H9 (cell line): ENCODE results near the gene KCTD20. TPM values are rescaled to one million over a fixed set of nuclear protein-coding genes. Genes with fewer than 3 reads are reported as not detected.

Experiments
- DNase-seq: peaks from one replicate; pipeline ENCODE4 v3.0.0-alpha.2; 2017
- H2AFZ ChIP-seq: one replicate; pipeline ENCODE4 v1.6.1; 2013; ENCODE audit warnings: mild to moderate bottlenecking, low read length, control low read depth, moderate library complexity
- H2AK5ac ChIP-seq: 2 replicates; pipeline ENCODE4 v1.6.1; 2013; ENCODE audit warnings: low read length, control low read depth, mixed read lengths; ENCODE audit not compliant: insufficient read length
- H2BK120ac ChIP-seq: one replicate; pipeline ENCODE4 v1.6.1; 2013; ENCODE audit warnings: low read depth, mild to moderate bottlenecking, low read length, control low read depth, inconsistent platforms; ENCODE audit not compliant: poor library complexity, severe bottlenecking
- H2BK12ac ChIP-seq: 2 replicates; pipeline ENCODE4 v1.6.1; 2013; ENCODE audit warnings: low read length, control low read depth, mixed read lengths, low read depth; ENCODE audit not compliant: insufficient read length
- H2BK15ac ChIP-seq: 2 replicates; pipeline ENCODE4 v1.6.1; 2013; ENCODE audit warnings: low read depth, low read length, control low read depth
- H2BK20ac ChIP-seq: one replicate; pipeline ENCODE4 v1.6.1; 2013; ENCODE audit warnings: low read depth, mild to moderate bottlenecking, low read length, control low read depth, inconsistent platforms; ENCODE audit not compliant: poor library complexity, severe bottlenecking
- H2BK5ac ChIP-seq: 2 replicates; pipeline ENCODE4 v1.6.1; 2013; ENCODE audit warnings: low read length, control low read depth, mixed read lengths; ENCODE audit not compliant: insufficient read length
- H3K14ac ChIP-seq: 2 replicates; pipeline ENCODE4 v1.6.1; 2013; ENCODE audit warnings: low read length, control low read depth; ENCODE audit not compliant: insufficient read depth
- H3K18ac ChIP-seq: 2 replicates; pipeline ENCODE4 v1.6.1; 2013; ENCODE audit warnings: low read depth, mild to moderate bottlenecking, mixed read lengths, low read length, control low read depth; ENCODE audit not compliant: insufficient read length
- H3K23ac ChIP-seq: 2 replicates; pipeline ENCODE4 v1.6.1; 2013; ENCODE audit warnings: low read length, control low read depth, mixed read lengths, low read depth; ENCODE audit not compliant: insufficient read length
- H3K23me2 ChIP-seq: 2 replicates; pipeline ENCODE4 v1.6.1; 2013; ENCODE audit warnings: low read depth, mild to moderate bottlenecking, mixed read lengths, low read length, control low read depth; ENCODE audit not compliant: insufficient read length, poor library complexity, severe bottlenecking
- H3K27ac ChIP-seq: 2 replicates; pipeline ENCODE4 v1.5.1; 2013; ENCODE audit warnings: low read length, control low read depth, mixed read lengths, low read depth; ENCODE audit not compliant: insufficient read length
- H3K27me3 ChIP-seq: 2 replicates; pipeline ENCODE4 v1.6.1; 2013; ENCODE audit warnings: low read length, control low read depth, inconsistent platforms; ENCODE audit not compliant: insufficient read depth
- H3K4ac ChIP-seq: 2 replicates; pipeline ENCODE4 v1.6.1; 2013; ENCODE audit warnings: low read depth, mild to moderate bottlenecking, control low read depth, inconsistent platforms, low read length, moderate library complexity
- H3K4me1 ChIP-seq: 2 replicates; pipeline ENCODE4 v1.6.1; 2013; ENCODE audit warnings: low read length, control low read depth, inconsistent platforms; ENCODE audit not compliant: insufficient read depth
- H3K4me2 ChIP-seq: 2 replicates; pipeline ENCODE4 v1.6.1; 2013; ENCODE audit warnings: low read length, control low read depth, mixed read lengths; ENCODE audit not compliant: insufficient read length, insufficient read depth
- H3K56ac ChIP-seq: 2 replicates; pipeline ENCODE4 v1.6.1; 2013; ENCODE audit warnings: low read depth, mild to moderate bottlenecking, mixed read lengths, low read length, control low read depth; ENCODE audit not compliant: insufficient read length
- H3K79me1 ChIP-seq: 2 replicates; pipeline ENCODE4 v1.6.1; 2013; ENCODE audit warnings: low read depth, mild to moderate bottlenecking, moderate library complexity, low read length, control low read depth, inconsistent platforms; ENCODE audit not compliant: insufficient read depth, poor library complexity, severe bottlenecking
- H3K79me2 ChIP-seq: 2 replicates; pipeline ENCODE4 v1.6.1; 2013; ENCODE audit warnings: low read length, control low read depth, inconsistent platforms; ENCODE audit not compliant: insufficient read depth
- H3K9ac ChIP-seq: 2 replicates; pipeline ENCODE4 v1.6.1; 2013; ENCODE audit warnings: low read length, control low read depth, mixed read lengths; ENCODE audit not compliant: insufficient read length; ENCODE audit errors: extremely low read depth
- H3K9me3 ChIP-seq: one replicate; pipeline ENCODE4 v1.6.1; 2013; ENCODE audit warnings: low read depth, low read length, inconsistent platforms; ENCODE audit not compliant: control insufficient read depth
- H3T11ph ChIP-seq: one replicate; pipeline ENCODE4 v1.6.1; 2013; ENCODE audit warnings: mild to moderate bottlenecking, low read length, control low read depth, inconsistent platforms
- H4K20me1 ChIP-seq: one replicate; pipeline ENCODE4 v1.6.1; 2013; ENCODE audit not compliant: control insufficient read depth, insufficient read length, insufficient read depth
- H4K5ac ChIP-seq: 2 replicates; pipeline ENCODE4 v1.6.1; 2013; ENCODE audit warnings: low read depth, mild to moderate bottlenecking, mixed read lengths, low read length, control low read depth; ENCODE audit not compliant: insufficient read length
- H4K8ac ChIP-seq: replicated peaks from 2 replicates; pipeline ENCODE4 v1.6.1; 2013; ENCODE audit warnings: low read length, control low read depth, mixed read lengths, low read depth; ENCODE audit not compliant: insufficient read length
- H4K91ac ChIP-seq: 2 replicates; pipeline ENCODE4 v1.6.1; 2013; ENCODE audit warnings: low read depth, mild to moderate bottlenecking, moderate library complexity, mixed read lengths, low read length, control low read depth; ENCODE audit not compliant: insufficient read length
- H3K27ac Mint-ChIP-seq, 3 experiments: 2 replicates in 2 of 3; 3 replicates in 1 of 3; pipeline ENCODE4 v1.8.0; 2020 to 2021; ENCODE audit warnings: mixed read lengths in 3 of 3, mild to moderate bottlenecking in 1 of 3, moderate library complexity in 1 of 3
- H3K27me3 Mint-ChIP-seq: 2 replicates; pipeline ENCODE4 v1.8.0; 2021; ENCODE audit warnings: low read depth, mild to moderate bottlenecking, moderate library complexity, mixed read lengths
- H3K36me3 Mint-ChIP-seq, 3 experiments: 2 replicates in 2 of 3; 3 replicates in 1 of 3; pipeline ENCODE4 v1.8.0; 2020 to 2021; ENCODE audit warnings: low read depth in 3 of 3, mixed read lengths in 3 of 3; ENCODE audit not compliant: insufficient read depth in 1 of 3
- H3K4me1 Mint-ChIP-seq, 2 experiments: 2 replicates each; pipeline ENCODE4 v1.8.0; 2020; ENCODE audit warnings: mixed read lengths in 2 of 2
- H3K4me3 Mint-ChIP-seq, 2 experiments: 2 replicates in 1 of 2; 3 replicates in 1 of 2; pipeline ENCODE4 v1.8.0; 2020 to 2021; ENCODE audit warnings: mild to moderate bottlenecking in 2 of 2, mixed read lengths in 2 of 2, moderate library complexity in 1 of 2
- H3K9me3 Mint-ChIP-seq, 2 experiments: 2 replicates in 1 of 2; 3 replicates in 1 of 2; pipeline ENCODE4 v1.8.0; 2020; ENCODE audit warnings: mild to moderate bottlenecking in 2 of 2, mixed read lengths in 2 of 2, moderate library complexity in 1 of 2
- WGBS: extraction: QIAGEN DNeasy Blood & Tissue Kit; methylation state at CpG from one replicate; pipeline ENCODE4 v1.1.7; 2013; ENCODE audit warnings: missing lambda C conversion rate, low lambda C conversion rate, mixed read lengths; ENCODE audit not compliant: insufficient read length; ENCODE audit errors: extremely low coverage; 5-methylcytosine and 5-hydroxymethylcytosine counted together
- total RNA-seq: library from RNA; stranded (reverse); gene quantifications from 2 replicates; pipeline ENCODE4 v1.2.1, GENCODE V29; 2021
- TF ChIP-seq, protein P1 (sequence below): fragments of 200-600 bp; sonication (generic); conservative IDR thresholded peaks from 3 replicates; pipeline ENCODE4 v1.8.0; 2021; ENCODE audit warnings: antibody characterized with exemption, mild to moderate bottlenecking

KCTD20 gene
- total RNA-seq, 1 experiment from 2014 or later: 22.6 TPM

DNA sequence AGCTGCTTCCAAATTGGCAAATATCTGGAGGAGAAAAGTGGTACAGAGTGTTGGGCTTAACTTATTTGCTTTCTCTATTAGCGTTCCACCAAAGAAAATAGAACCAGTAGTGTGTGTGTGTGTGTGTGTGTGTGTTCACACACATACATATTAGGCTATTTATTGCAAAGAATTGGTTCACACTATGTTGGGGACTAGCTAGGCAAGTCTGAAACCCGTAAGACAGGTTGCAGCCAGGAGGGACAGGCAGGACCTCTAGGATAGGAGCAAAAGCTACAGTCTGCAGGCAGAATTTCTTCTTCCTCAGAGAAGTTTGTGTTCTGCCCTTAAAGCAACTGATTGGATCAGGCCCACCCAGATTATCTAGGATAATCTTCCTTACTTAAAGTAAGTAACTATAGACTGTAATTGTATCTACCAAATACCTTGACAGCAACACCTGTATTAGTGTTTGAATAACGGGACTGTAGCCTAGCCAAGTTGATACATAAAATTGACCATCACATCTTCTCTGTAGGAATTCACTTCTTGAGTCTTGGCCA lies 12.8 kb downstream of the KCTD20 start:
- Histone ChIP-seq H3K4ac (no peak overlapping the region), H3K79me2 (peaks cover 15% of the 10 kb centered on the region; the same call in 1 of the 2 replicates), H3K4me1 (no peaks in the 10 kb centered on the region), H2AFZ (no peak overlapping the region), H3K56ac (no peak overlapping the region), H3K9me3 (no peaks in the 10 kb centered on the region), H3T11ph (no peak overlapping the region), H3K27ac (no peak overlapping the region), H3K23ac (no peak overlapping the region), H3K14ac (no peak overlapping the region), H3K18ac (no peak overlapping the region), H2BK15ac (no peak overlapping the region), H4K5ac (no peak overlapping the region), H4K20me1 (no peaks in the 10 kb centered on the region), H4K8ac (no peak overlapping the region), H3K9ac (no peak overlapping the region), H3K27me3 (no peaks in the 10 kb centered on the region), H2AK5ac (no peak overlapping the region), H2BK12ac (no peak overlapping the region), H3K4me2 (no peak overlapping the region), H2BK120ac (no peak overlapping the region), H3K23me2 (no peaks in the 10 kb centered on the region), H3K79me1 (peaks cover 10% of the 10 kb centered on the region), H4K91ac (no peak overlapping the region), H2BK20ac (no peak overlapping the region), H2BK5ac (no peak overlapping the region)
- no CpG with 5 or more reads among the region's 3 CpGs for WGBS
- TF ChIP-seq, protein P1, sequence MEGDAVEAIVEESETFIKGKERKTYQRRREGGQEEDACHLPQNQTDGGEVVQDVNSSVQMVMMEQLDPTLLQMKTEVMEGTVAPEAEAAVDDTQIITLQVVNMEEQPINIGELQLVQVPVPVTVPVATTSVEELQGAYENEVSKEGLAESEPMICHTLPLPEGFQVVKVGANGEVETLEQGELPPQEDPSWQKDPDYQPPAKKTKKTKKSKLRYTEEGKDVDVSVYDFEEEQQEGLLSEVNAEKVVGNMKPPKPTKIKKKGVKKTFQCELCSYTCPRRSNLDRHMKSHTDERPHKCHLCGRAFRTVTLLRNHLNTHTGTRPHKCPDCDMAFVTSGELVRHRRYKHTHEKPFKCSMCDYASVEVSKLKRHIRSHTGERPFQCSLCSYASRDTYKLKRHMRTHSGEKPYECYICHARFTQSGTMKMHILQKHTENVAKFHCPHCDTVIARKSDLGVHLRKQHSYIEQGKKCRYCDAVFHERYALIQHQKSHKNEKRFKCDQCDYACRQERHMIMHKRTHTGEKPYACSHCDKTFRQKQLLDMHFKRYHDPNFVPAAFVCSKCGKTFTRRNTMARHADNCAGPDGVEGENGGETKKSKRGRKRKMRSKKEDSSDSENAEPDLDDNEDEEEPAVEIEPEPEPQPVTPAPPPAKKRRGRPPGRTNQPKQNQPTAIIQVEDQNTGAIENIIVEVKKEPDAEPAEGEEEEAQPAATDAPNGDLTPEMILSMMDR: no peak
- Mint-ChIP-seq H3K4me1 (no peaks in the 10 kb centered on the region), H3K9me3 (no peaks in the 10 kb centered on the region), H3K27ac (no peak overlapping the region), H3K27me3 (no peaks in the 10 kb centered on the region), H3K36me3 (peaks cover 0 to 9% (median 4%) of the 10 kb centered on the region in 3 experiments; a peak in 4 of 7 replicates), H3K4me3 (no peak overlapping the region)
- DNase-seq: no peak
